HepG2 (cell line): Measurements from ENCODE around the gene HIGD1C. TPM values are rescaled to one million over a fixed set of nuclear protein-coding genes. Genes with fewer than 3 reads are reported as not detected.

Experiments used
- ATAC-seq: fragments of 200-7000 bp; cut with Tn5 transposase; 3 replicates; pipeline ENCODE4 v1.9.1; 2020; ENCODE audit warnings: mild to moderate bottlenecking, moderate library complexity
- BruUV-seq: library from RNA; stranded (reverse); fragments of 400-500 nt; replicated peaks from 2 replicates; lab custom pipeline; 2021; lab: Mats Ljungman, UMichigan
- CTCF ChIA-PET: fragments of 300-600 bp; formaldehyde crosslinking; extraction: SDS; loops from one replicate; lab custom pipeline; 2021; ENCODE audit warnings: low total read pairs, inconsistent platforms, low intra/inter-chr PET ratio; lab: Yijun Ruan, JAX
- POLR2A ChIA-PET: fragments of 350-600 bp; sonication (Branson Sonifier 250); formaldehyde crosslinking; loops from one replicate; lab custom pipeline; 2020; ENCODE audit warnings: antibody characterized with exemption, inconsistent platforms; lab: Yijun Ruan, JAX
- DNase-seq: peaks from one replicate; pipeline ENCODE4 v3.0.0-alpha.2; 2015; ENCODE audit warnings: low spot score
- FAIRE-seq: peaks from 3 replicates; lab custom pipeline; 2011; peaks lifted over from hg19 to GRCh38; lab: Jason Lieb, UNC
- H2AFZ ChIP-seq: one replicate; pipeline ENCODE4 v1.6.1; 2011; ENCODE audit warnings: low read length, inconsistent platforms
- H3K27ac ChIP-seq: fragments of 300-600 bp; 3 replicates; pipeline ENCODE4 v1.8.0; 2011; ENCODE audit warnings: mixed run types, mild to moderate bottlenecking, mixed read lengths, low read length, inconsistent platforms; ENCODE audit not compliant: insufficient read depth; ENCODE audit errors: extremely low read length
- H3K27me3 ChIP-seq, 2 experiments: fragments of 200-600 bp in 1 of 2; 2 replicates in 1 of 2; 3 replicates in 1 of 2; pipeline versions ENCODE4 v1.6.0 to v1.8.0; 2011; ENCODE audit warnings: low read length in 2 of 2, mild to moderate bottlenecking in 2 of 2, moderate library complexity in 2 of 2, inconsistent platforms in 1 of 2; ENCODE audit not compliant: insufficient read depth in 2 of 2, control insufficient read depth in 1 of 2
- H3K36me3 ChIP-seq, 2 experiments: fragments of 200-600 bp in 1 of 2; replicated peaks in 1 of 2; 2 replicates in 1 of 2; 3 replicates in 1 of 2; pipeline versions ENCODE4 v1.5.1 to v1.8.0; 2011; ENCODE audit warnings: low read length in 2 of 2, inconsistent platforms in 1 of 2; ENCODE audit not compliant: insufficient read depth in 2 of 2, control insufficient read depth in 1 of 2
- H3K4me1 ChIP-seq: 2 replicates; pipeline ENCODE4 v1.5.1; 2012; ENCODE audit warnings: low read length, inconsistent platforms; ENCODE audit not compliant: insufficient read depth
- H3K4me2 ChIP-seq: 2 replicates; pipeline ENCODE4 v1.6.0; 2011; ENCODE audit warnings: low read depth, low read length, inconsistent platforms
- H3K4me3 ChIP-seq, 3 experiments: fragments of 200-600 bp in 1 of 3; sonication (generic), shearing (Covaris generic) in 1 of 3; replicated peaks in 1 of 3; 2 replicates each; pipeline ENCODE4 v1.5.1; 2011 to 2016; ENCODE audit warnings: low read length in 3 of 3, inconsistent platforms in 2 of 3, low read depth in 2 of 3, mild to moderate bottlenecking in 2 of 3, control low read depth in 1 of 3, mixed read lengths in 1 of 3; ENCODE audit not compliant: insufficient read depth in 1 of 3
- H3K79me2 ChIP-seq: one replicate; pipeline ENCODE4 v1.6.1; 2011; ENCODE audit warnings: low read length, inconsistent platforms; ENCODE audit not compliant: insufficient read depth
- H3K9ac ChIP-seq: 2 replicates; pipeline ENCODE4 v1.6.0; 2011; ENCODE audit warnings: mild to moderate bottlenecking, low read depth, low read length, inconsistent platforms; ENCODE audit not compliant: insufficient read depth
- H3K9me3 ChIP-seq: 2 replicates; pipeline ENCODE4 v1.5.1; 2012; ENCODE audit warnings: mild to moderate bottlenecking, low read length
- H4K20me1 ChIP-seq: 2 replicates; pipeline ENCODE4 v1.6.0; 2011; ENCODE audit warnings: inconsistent platforms, mild to moderate bottlenecking, low read length, moderate library complexity; ENCODE audit not compliant: insufficient read depth
- DNMT1 ChIP-seq: sonication (generic); formaldehyde crosslinking; IDR thresholded peaks from 2 replicates; pipeline ENCODE4 v1.5.1; 2020; ENCODE audit warnings: mild to moderate bottlenecking, missing genetic modification reagents
- IKZF4 ChIP-seq: sonication (generic); formaldehyde crosslinking; IDR thresholded peaks from 2 replicates; pipeline ENCODE4 v1.5.1; 2020; ENCODE audit warnings: borderline replicate concordance, mild to moderate bottlenecking, low read depth, missing genetic modification reagents; ENCODE audit errors: not compliant biosample characterization
- JARID2 ChIP-seq: sonication (generic); formaldehyde crosslinking; IDR thresholded peaks from 2 replicates; pipeline ENCODE4 v1.8.1; 2023; ENCODE audit warnings: missing genetic modification reagents, inconsistent platforms; ENCODE audit not compliant: insufficient replicate concordance
- MXD4 ChIP-seq: IDR thresholded peaks from 2 replicates; pipeline ENCODE4 v1.6.1; 2016; ENCODE audit warnings: mild to moderate bottlenecking, missing biosample characterization, missing genetic modification reagents
- NR2F6 ChIP-seq, 2 experiments: IDR thresholded peaks; 2 replicates each; pipeline ENCODE4 v1.6.1; 2016; ENCODE audit warnings: antibody characterized with exemption in 1 of 2, mild to moderate bottlenecking in 1 of 2
- SNRNP70 ChIP-seq: fragments of 200-400 bp; formaldehyde crosslinking; IDR thresholded peaks from 2 replicates; pipeline ENCODE4 v1.6.1; 2017; ENCODE audit warnings: mild to moderate bottlenecking, low read depth, low read length, moderate library complexity
- SP140L ChIP-seq: sonication (generic); formaldehyde crosslinking; IDR thresholded peaks from 2 replicates; pipeline ENCODE4 v1.4.0; 2020; ENCODE audit warnings: missing genetic modification reagents, borderline replicate concordance
- TAF1 ChIP-seq: sonication (generic); formaldehyde crosslinking; IDR thresholded peaks from 2 replicates; pipeline ENCODE4 v1.4.0; 2020; ENCODE audit warnings: missing genetic modification reagents
- ZNF17 ChIP-seq: sonication (generic); formaldehyde crosslinking; IDR thresholded peaks from 2 replicates; pipeline ENCODE4 v1.5.0; 2020; ENCODE audit warnings: mild to moderate bottlenecking, missing genetic modification reagents
- ZNF230 ChIP-seq: sonication (generic); formaldehyde crosslinking; IDR thresholded peaks from 2 replicates; pipeline ENCODE4 v1.4.0; 2020; ENCODE audit warnings: mild to moderate bottlenecking, missing genetic modification reagents
- ZNF678 ChIP-seq: sonication (generic); formaldehyde crosslinking; IDR thresholded peaks from 2 replicates; pipeline ENCODE4 v1.4.0; 2020; ENCODE audit warnings: mild to moderate bottlenecking, missing genetic modification reagents
- WGBS: methylation state at CpG from one replicate; pipeline ENCODE4 v1.1.6; 2017; ENCODE audit warnings: low lambda C conversion rate; 5-methylcytosine and 5-hydroxymethylcytosine counted together
- in situ Hi-C: cut with HindIII; loops from 2 replicates; pipeline ENCODE4 v1.10.0; 2017; ENCODE audit warnings: low pct_unique_long_range_greater_than_20kb; ENCODE audit not compliant: extremely low pct_ligation_motif_present
- intact Hi-C: fragments of 100-400 bp; cut with micrococcal nuclease; formaldehyde crosslinking; loops from one replicate; pipeline ENCODE4 v1.10.0; 2022; ENCODE audit not compliant: unreplicated experiment
- polyA plus RNA-seq, 8 experiments: library from polyadenylated mRNA; depleted of rRNA in 3 of 8; stranded (reverse) in 7 of 8; unstranded in 1 of 8; fragments of >200 nt; fragmentation: Illumina TruSeq in 4 of 8; extraction: Trizol in 4 of 8; gene quantifications; 2 replicates each; pipeline versions ENCODE4 v1.2.1 to v1.2.3, GENCODE V29; 2011 to 2016; ENCODE audit warnings: low read depth in 4 of 8, missing spikeins in 1 of 8, mixed read lengths in 1 of 8; ENCODE audit not compliant: insufficient read depth in 1 of 8
- total RNA-seq, 5 experiments: library from RNA; depleted of rRNA; stranded (reverse); fragments of >200 nt; fragmentation: Illumina TruSeq; extraction: Trizol; gene quantifications; 2 replicates each; pipeline ENCODE4 v1.2.3, GENCODE V29; 2016; ENCODE audit warnings: low read depth in 1 of 5
- TF ChIP-seq, protein P1 (sequence below): sonication (generic); formaldehyde crosslinking; IDR thresholded peaks from 2 replicates; pipeline ENCODE4 v1.9.0; 2021; ENCODE audit warnings: missing genetic modification reagents, borderline replicate concordance
- TF ChIP-seq, protein P2 (sequence below): sonication (generic); formaldehyde crosslinking; IDR thresholded peaks from 2 replicates; pipeline ENCODE4 v1.5.0; 2020; ENCODE audit warnings: mild to moderate bottlenecking, missing genetic modification reagents

Gene HIGD1C
- total and polyA plus RNA-seq, 2 of the 13 experiments (the other 11 are each of a cell fraction or from before 2014, with no cell fraction given): not detected

DNA sequence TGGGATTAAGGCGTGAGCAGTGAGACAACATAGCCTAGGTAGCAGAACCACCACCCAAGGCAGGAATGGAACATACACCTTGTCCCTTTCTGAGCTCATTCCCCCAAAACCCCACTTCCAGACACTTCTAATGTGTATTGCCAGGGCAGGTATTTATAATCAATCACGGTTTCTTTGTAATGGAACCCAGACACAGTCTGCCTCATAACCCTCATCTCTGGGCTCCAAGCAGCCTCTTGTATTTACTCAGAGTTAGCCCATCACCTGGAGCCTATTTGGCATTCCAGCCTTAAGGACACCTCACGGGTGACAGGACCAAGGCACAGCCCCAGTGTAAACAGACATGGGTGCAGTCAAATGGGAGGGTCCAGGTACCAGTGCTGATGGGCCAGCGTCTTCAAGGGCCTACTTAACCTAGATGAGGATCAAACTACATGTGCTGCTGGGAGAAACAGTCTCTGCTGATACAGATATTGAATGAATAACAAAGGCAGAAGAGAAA is 2.5 kb upstream of the HIGD1C start:
- Histone ChIP-seq H3K27ac (no peak overlapping the region), H3K27me3 (no peaks in the 10 kb centered on the region), H3K79me2 (no peaks in the 10 kb centered on the region), H3K36me3 (no peaks in the 10 kb centered on the region), H3K9me3 (no peaks in the 10 kb centered on the region), H3K4me3 (no peak overlapping the region), H3K4me2 (no peak overlapping the region), H4K20me1 (no peaks in the 10 kb centered on the region), H2AFZ (no peak overlapping the region), H3K4me1 (no peaks in the 10 kb centered on the region), H3K9ac (no peak overlapping the region)
- FAIRE-seq: no peak
- ChIA-PET POLR2A (no interaction called here), CTCF (no interaction called here)
- no peak for DNase-seq
- no TSS peak for BruUV-seq
- in situ Hi-C loops (no loop called here), intact Hi-C loops (no loop called here)
- no peak for TF ChIP-seq MXD4
- TF ChIP-seq ZNF230: no peak
- no peak for TF ChIP-seq SP140L
- TF ChIP-seq, protein P1, sequence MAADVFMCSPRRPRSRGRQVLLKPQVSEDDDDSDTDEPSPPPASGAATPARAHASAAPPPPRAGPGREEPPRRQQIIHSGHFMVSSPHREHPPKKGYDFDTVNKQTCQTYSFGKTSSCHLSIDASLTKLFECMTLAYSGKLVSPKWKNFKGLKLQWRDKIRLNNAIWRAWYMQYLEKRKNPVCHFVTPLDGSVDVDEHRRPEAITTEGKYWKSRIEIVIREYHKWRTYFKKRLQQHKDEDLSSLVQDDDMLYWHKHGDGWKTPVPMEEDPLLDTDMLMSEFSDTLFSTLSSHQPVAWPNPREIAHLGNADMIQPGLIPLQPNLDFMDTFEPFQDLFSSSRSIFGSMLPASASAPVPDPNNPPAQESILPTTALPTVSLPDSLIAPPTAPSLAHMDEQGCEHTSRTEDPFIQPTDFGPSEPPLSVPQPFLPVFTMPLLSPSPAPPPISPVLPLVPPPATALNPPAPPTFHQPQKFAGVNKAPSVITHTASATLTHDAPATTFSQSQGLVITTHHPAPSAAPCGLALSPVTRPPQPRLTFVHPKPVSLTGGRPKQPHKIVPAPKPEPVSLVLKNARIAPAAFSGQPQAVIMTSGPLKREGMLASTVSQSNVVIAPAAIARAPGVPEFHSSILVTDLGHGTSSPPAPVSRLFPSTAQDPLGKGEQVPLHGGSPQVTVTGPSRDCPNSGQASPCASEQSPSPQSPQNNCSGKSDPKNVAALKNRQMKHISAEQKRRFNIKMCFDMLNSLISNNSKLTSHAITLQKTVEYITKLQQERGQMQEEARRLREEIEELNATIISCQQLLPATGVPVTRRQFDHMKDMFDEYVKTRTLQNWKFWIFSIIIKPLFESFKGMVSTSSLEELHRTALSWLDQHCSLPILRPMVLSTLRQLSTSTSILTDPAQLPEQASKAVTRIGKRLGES: no peak
- no peak for TF ChIP-seq JARID2 (CRISPR knock-in tag)
- 71% methylated on average over 4 of the region's 4 CpGs for WGBS
- ATAC-seq: no peak

DNA sequence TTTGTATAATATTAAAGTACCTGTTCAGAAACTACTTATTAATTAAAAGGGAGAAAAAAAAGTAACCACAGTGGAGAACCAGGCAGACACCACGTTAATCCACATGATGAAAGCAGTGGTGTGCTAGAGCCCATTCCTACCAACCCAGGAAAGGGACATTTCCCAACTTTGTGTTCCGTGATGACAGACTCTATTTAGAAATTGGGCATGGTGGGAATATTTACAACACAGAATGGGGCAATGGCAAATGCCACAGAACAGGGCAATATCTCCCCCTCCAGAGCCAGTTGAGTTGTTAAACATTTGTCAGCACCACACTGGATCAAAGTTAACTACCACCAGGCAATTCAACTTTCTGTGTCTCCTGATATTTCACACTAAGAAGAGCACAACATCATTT is 1.2 kb upstream of the HIGD1C start:
- in situ Hi-C loops: no loop called here
- no peak for FAIRE-seq
- Histone ChIP-seq H3K4me1 (no peaks in the 10 kb centered on the region), H3K9ac (no peak overlapping the region)
- TF ChIP-seq ZNF17 (CRISPR knock-in tag) (no peak), ZNF678 (CRISPR knock-in tag) (no peak), TAF1 (CRISPR knock-in tag) (no peak), SNRNP70 (no peak), NR2F6 (IDR thresholded peaks at IDR 0.05) (no peak), NR2F6 (CRISPR knock-in tag; IDR thresholded peaks at IDR 0.05) (no peak), DNMT1 (CRISPR knock-in tag) (no peak), IKZF4 (CRISPR knock-in tag) (no peak)
- TF ChIP-seq, protein P2, sequence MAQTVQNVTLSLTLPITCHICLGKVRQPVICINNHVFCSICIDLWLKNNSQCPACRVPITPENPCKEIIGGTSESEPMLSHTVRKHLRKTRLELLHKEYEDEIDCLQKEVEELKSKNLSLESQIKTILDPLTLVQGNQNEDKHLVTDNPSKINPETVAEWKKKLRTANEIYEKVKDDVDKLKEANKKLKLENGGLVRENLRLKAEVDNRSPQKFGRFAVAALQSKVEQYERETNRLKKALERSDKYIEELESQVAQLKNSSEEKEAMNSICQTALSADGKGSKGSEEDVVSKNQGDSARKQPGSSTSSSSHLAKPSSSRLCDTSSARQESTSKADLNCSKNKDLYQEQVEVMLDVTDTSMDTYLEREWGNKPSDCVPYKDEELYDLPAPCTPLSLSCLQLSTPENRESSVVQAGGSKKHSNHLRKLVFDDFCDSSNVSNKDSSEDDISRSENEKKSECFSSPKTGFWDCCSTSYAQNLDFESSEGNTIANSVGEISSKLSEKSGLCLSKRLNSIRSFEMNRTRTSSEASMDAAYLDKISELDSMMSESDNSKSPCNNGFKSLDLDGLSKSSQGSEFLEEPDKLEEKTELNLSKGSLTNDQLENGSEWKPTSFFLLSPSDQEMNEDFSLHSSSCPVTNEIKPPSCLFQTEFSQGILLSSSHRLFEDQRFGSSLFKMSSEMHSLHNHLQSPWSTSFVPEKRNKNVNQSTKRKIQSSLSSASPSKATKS (CRISPR knock-in tag): no peak
- TF ChIP-seq, all 625 proteins: peak for 0
- intact Hi-C loops: no loop called here
- Histone ChIP-seq H3K9me3 (no peaks in the 10 kb centered on the region), H3K27ac (no peak overlapping the region), H4K20me1 (no peaks in the 10 kb centered on the region), H3K4me2 (no peak overlapping the region), H3K79me2 (no peaks in the 10 kb centered on the region), H3K36me3 (no peaks in the 10 kb centered on the region), H3K4me3 (no peak overlapping the region), H2AFZ (no peak overlapping the region), H3K27me3 (no peaks in the 10 kb centered on the region)
- 95% methylated on average over 1 of the region's 2 CpGs for WGBS
- ChIA-PET POLR2A (no interaction called here), CTCF (no interaction called here)
- no TSS peak for BruUV-seq
- ATAC-seq: no peak
- no peak for DNase-seq
